Spleen (tissue), 11 donors: ENCODE results near the gene DNAJC17. TPM values are rescaled to one million over a fixed set of nuclear protein-coding genes. Genes with fewer than 3 reads are reported as not detected.

Experiments
- DNase-seq: peaks from one replicate; pipeline ENCODE4 v3.0.0-alpha.2; 2020
- H3K27ac ChIP-seq, 8 donors: fragments of 200-600 bp; sonication (generic) in 7 of 8; 1 replicate in 4 of 8; 2 replicates in 4 of 8; pipeline versions ENCODE4 v1.5.0 to v1.8.0; 2016 to 2021; ENCODE audit warnings: inconsistent platforms in 4 of 8, mild to moderate bottlenecking in 4 of 8, moderate library complexity in 1 of 8
- H3K27me3 ChIP-seq, 7 donors: fragments of 200-600 bp; sonication (generic) in 6 of 7; replicated peaks in 1 of 7; 1 replicate in 4 of 7; 2 replicates in 3 of 7; pipeline versions ENCODE4 v1.5.0 to v1.8.0; 2016 to 2021; ENCODE audit warnings: inconsistent platforms in 3 of 7, mild to moderate bottlenecking in 1 of 7
- H3K36me3 ChIP-seq, 6 donors: fragments of 200-600 bp; sonication (generic) in 5 of 6; 1 replicate in 4 of 6; 2 replicates in 2 of 6; pipeline versions ENCODE4 v1.5.0 to v1.8.0; 2016 to 2021; ENCODE audit warnings: inconsistent platforms in 2 of 6
- H3K4me1 ChIP-seq, 6 donors: fragments of 200-600 bp; sonication (generic) in 5 of 6; 1 replicate in 3 of 6; 2 replicates in 3 of 6; pipeline versions ENCODE4 v1.5.0 to v1.8.0; 2016 to 2021; ENCODE audit warnings: inconsistent platforms in 3 of 6
- H3K4me3 ChIP-seq, 8 donors: fragments of 200-600 bp; sonication (generic) in 7 of 8; 1 replicate in 4 of 8; 2 replicates in 4 of 8; pipeline versions ENCODE4 v1.5.0 to v1.8.0; 2016 to 2021; ENCODE audit warnings: inconsistent platforms in 4 of 8, mild to moderate bottlenecking in 4 of 8, moderate library complexity in 2 of 8
- H3K9me3 ChIP-seq, 8 donors: fragments of 200-600 bp; sonication (generic) in 7 of 8; 1 replicate in 4 of 8; 2 replicates in 4 of 8; pipeline versions ENCODE4 v1.5.0 to v1.8.0; 2016 to 2021; ENCODE audit warnings: inconsistent platforms in 4 of 8
- CTCF ChIP-seq, 11 experiments: fragments of 200-600 bp in 7 of 11; fragments of 450-650 bp in 4 of 11; sonication (generic) in 4 of 11; IDR thresholded peaks in 8 of 11; conservative IDR thresholded peaks in 3 of 11; 1 replicate in 7 of 11; 2 replicates in 4 of 11; pipeline versions ENCODE4 v1.4.0 to v1.8.0; 2016 to 2021; ENCODE audit warnings: antibody characterized with exemption in 11 of 11, inconsistent platforms in 4 of 11, mild to moderate bottlenecking in 1 of 11
- POLR2A ChIP-seq, 3 donors: fragments of 450-650 bp; IDR thresholded peaks; one replicate each; pipeline ENCODE4 v1.5.1; 2017; ENCODE audit warnings: antibody characterized with exemption in 3 of 3, mild to moderate bottlenecking in 1 of 3
- POLR2AphosphoS5 ChIP-seq, 3 donors: sonication (generic); formaldehyde crosslinking; IDR thresholded peaks; one replicate each; pipeline ENCODE4 v1.5.1; 2017; ENCODE audit warnings: antibody characterized with exemption in 3 of 3
- WGBS, 5 donors: extraction: QIAGEN DNeasy Blood & Tissue Kit in 3 of 5; methylation state at CpG; one replicate each; pipeline versions ENCODE4 v1.1.5 to v1.1.7; 2013 to 2018; 5-methylcytosine and 5-hydroxymethylcytosine counted together
- intact Hi-C: fragments of 100-400 bp; cut with DNase I; formaldehyde crosslinking; loops from one replicate; pipeline ENCODE4 v1.15.0; 2023; ENCODE audit warnings: low total_unique reads
- polyA plus RNA-seq, 3 donors: library from polyadenylated mRNA; stranded (reverse); fragments of 200-250 nt; gene quantifications; one replicate each; pipeline ENCODE4 v1.2.1, GENCODE V29; 2013
- total RNA-seq, 7 donors: library from RNA; depleted of rRNA in 3 of 7; stranded (reverse); fragments of >200 nt in 3 of 7; fragmentation: NEBNext Ultra II Directional in 4 of 7; extraction: Animal tissue kit (Norgen Biotek cat#: 25700) in 4 of 7; gene quantifications; one replicate each; pipeline versions ENCODE4 v1.1.0 to v1.2.1, GENCODE V29; 2016 to 2021
- donor health status: healthy with polysubstance abuse.
- donor health status: DM: no; HTN: no; CAD: no; lungs with moderate emphysema.
- donor health status: DM: no; HTN: no; CAD: no.
- donor health status: Bipolar disorder and iron deficiency.
- donor health status: healthy.
- donor health status: DM: no; HTN: no; CAD: no.
- donor health status: DM: yes; HTN: yes; CAD: no.

Gene DNAJC17
- total and polyA plus RNA-seq, 10 donors = 16.2 to 61.5 (median 44.7) TPM

DNA sequence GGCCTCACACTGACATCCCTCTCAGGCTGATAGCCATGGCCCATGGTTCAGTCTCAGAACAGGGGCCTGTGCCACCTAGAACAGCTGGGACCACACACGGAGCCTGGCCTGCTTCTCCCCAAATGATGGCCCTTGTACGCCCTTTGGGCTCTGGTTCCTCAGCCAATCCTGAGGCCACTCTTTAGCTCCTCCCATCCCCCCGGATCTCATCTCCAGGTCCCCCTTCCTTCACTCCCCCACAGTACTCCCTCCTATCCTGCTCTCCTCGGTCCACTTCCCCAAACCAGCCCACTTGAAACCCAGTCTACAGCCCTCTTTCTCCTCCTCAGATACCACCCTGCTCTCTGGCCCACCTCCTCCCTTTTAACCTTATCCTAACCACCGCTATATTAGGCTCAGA lies 18.2 kb downstream of the DNAJC17 start:
- WGBS, 5 donors = 74 to 89% (median 77%) methylated on average over 5 of the region's 5 CpGs
- no peak overlapping the region for H3K4me3 ChIP-seq
- no peak overlapping the region for H3K27ac ChIP-seq
- peaks cover 0 to 60% (median 23%) of the 10 kb centered on the region in 6 donors for H3K4me1 ChIP-seq
- H3K27me3 ChIP-seq = no peaks in the 10 kb centered on the region
- DNase-seq = no peak
- no peak for TF ChIP-seq POLR2AphosphoS5 (IDR thresholded peaks at IDR 0.05)
- TF ChIP-seq CTCF (IDR thresholded peaks at IDR 0.05 in 8 of 11, conservative IDR thresholded peaks at IDR 0.05 in 3 of 11) = no peak
- no peak for TF ChIP-seq POLR2A (IDR thresholded peaks at IDR 0.05)
- no peaks in the 10 kb centered on the region for H3K9me3 ChIP-seq
- peaks cover 0 to 35% (median 7%) of the 10 kb centered on the region in 6 donors for H3K36me3 ChIP-seq
- intact Hi-C loops = no loop called here

DNA sequence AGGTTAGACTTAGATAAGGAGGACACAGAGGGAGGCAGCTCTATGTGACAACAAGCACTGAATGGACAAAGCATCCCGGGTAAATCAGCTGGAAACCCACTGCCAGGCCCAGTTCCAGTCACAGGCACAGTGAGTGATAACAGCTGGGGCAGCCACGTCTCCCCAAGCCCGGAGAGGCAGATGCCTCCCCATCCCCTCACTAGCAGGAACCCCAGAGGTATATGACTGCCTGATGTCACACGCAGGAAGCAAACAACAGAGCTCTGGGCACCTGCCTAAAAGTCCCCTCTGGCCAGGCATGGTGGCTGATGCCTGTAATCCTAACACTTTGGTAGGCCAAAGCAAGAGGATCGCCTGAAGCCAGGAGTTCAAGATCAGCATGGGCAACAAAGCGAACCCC lies 19.3 kb downstream of the DNAJC17 start:
- intact Hi-C loops = no loop called here
- Histone ChIP-seq H3K36me3 (peaks cover 0 to 35% (median 7%) of the 10 kb centered on the region in 6 donors), H3K4me1 (peaks cover 0 to 52% (median 23%) of the 10 kb centered on the region in 6 donors), H3K4me3 (no peak overlapping the region), H3K27me3 (no peaks in the 10 kb centered on the region), H3K27ac (peak overlapping the region in 2 of 8 donors; percentile 5 to 7), H3K9me3 (no peaks in the 10 kb centered on the region)
- 70 to 88% (median 73%) methylated on average over 6 of the region's 6 CpGs for WGBS, 5 donors
- no peak for DNase-seq
- no peak for TF ChIP-seq CTCF (IDR thresholded peaks at IDR 0.05 in 8 of 11, conservative IDR thresholded peaks at IDR 0.05 in 3 of 11)
- no peak for TF ChIP-seq POLR2A (IDR thresholded peaks at IDR 0.05)
- TF ChIP-seq POLR2AphosphoS5 (IDR thresholded peaks at IDR 0.05) = no peak

DNA sequence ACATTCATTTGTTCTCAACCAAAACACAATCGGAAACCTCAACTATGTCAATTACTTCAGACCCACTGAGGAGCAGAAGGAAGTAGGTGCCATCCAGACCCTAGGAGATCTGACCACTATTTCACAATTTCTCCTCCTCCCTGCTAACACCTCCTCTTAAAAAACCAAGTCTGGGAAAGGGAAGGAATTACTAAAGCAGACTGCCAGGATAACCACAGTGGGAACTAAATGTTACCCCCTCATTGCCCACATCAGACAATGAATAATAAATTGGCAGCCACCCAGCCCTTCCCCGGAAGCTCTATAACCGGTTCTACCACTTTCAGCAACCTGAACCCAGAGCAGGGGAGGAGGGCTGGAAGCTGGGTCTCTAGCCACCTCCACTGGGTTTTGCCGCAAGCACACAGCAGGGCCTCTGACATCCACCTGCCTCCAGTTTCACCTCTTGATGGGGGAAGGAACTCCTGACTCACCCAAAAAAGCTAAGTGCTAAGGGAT lies 19.9 kb downstream of the DNAJC17 start:
- H3K4me3 ChIP-seq = no peak overlapping the region
- TF ChIP-seq POLR2A (IDR thresholded peaks at IDR 0.05) (no peak), CTCF (IDR thresholded peaks at IDR 0.05 in 8 of 11, conservative IDR thresholded peaks at IDR 0.05 in 3 of 11) (no peak), POLR2AphosphoS5 (IDR thresholded peaks at IDR 0.05) (no peak)
- no peaks in the 10 kb centered on the region for H3K27me3 ChIP-seq
- no peaks in the 10 kb centered on the region for H3K9me3 ChIP-seq
- H3K4me1 ChIP-seq = peaks cover 0 to 57% (median 23%) of the 10 kb centered on the region in 6 donors
- WGBS, 5 donors = 17 to 51% (median 19%) methylated on average over 3 to 4 of the region's 4 CpGs
- DNase-seq = no peak
- peaks cover 0 to 32% (median 7%) of the 10 kb centered on the region in 6 donors for H3K36me3 ChIP-seq
- H3K27ac ChIP-seq = peak overlapping the region in 3 of 8 donors; percentile 5 to 21 (median 7)
- intact Hi-C loops = no loop called here

DNA sequence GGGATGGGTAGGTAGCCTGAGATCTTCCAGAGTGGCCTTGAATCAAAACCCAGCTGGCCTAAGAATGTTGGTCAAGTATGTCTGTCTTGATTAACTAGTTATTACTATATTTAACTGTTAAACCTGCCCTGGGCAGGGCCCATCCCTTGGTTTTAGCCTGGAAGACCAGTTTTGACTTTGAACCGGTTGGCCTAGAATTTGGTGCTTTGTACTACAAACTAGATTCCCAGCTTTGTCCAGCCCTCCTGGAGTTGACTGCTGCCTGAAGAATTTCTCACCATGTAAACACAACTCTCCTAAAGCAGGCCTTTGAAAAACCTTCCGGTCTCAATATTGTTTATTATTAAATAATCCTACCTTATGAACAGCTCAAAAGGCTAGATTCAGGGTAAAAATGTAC lies 21.5 kb downstream of the DNAJC17 start:
- Histone ChIP-seq H3K27ac (no peak overlapping the region), H3K27me3 (no peaks in the 10 kb centered on the region), H3K36me3 (peaks cover 0 to 17% (median 2%) of the 10 kb centered on the region in 6 donors), H3K4me3 (no peak overlapping the region), H3K9me3 (no peaks in the 10 kb centered on the region), H3K4me1 (peaks cover 0 to 58% (median 23%) of the 10 kb centered on the region in 6 donors)
- intact Hi-C loops = no loop called here
- TF ChIP-seq POLR2AphosphoS5 (IDR thresholded peaks at IDR 0.05) = no peak
- no peak for TF ChIP-seq POLR2A (IDR thresholded peaks at IDR 0.05)
- TF ChIP-seq CTCF (IDR thresholded peaks at IDR 0.05 in 8 of 11, conservative IDR thresholded peaks at IDR 0.05 in 3 of 11) = no peak
- no peak for DNase-seq
- 91 to 99% (median 97%) methylated on average over 2 of the region's 2 CpGs for WGBS, 5 donors
